A549 (cell line): Measurements from ENCODE around the gene HMOX1. TPM values are rescaled to one million over a fixed set of nuclear protein-coding genes. Genes with fewer than 3 reads are reported as not detected.
A peak's percentile ranks its signal among the peaks of the same experiment; 100 is the strongest.
"Not testable (repeated sequence)": the region's sequence is repeated elsewhere in the genome, so short reads cannot be mapped to it uniquely, and the experiment has no call there.

Experiments
- ATAC-seq, 2 experiments: fragments of 200-7000 bp in 1 of 2; fragments of >200 bp in 1 of 2; cut with Nextera tagmentation in 1 of 2; cut with Tn5 transposase in 1 of 2; 3 replicates each; pipeline versions ENCODE4 v1.8.0 to v1.9.1; 2018 to 2020; ENCODE audit warnings: mild to moderate bottlenecking in 1 of 2, moderate library complexity in 1 of 2
- CTCF ChIA-PET: fragments of 300-600 bp; sonication (Branson Sonifier 250); formaldehyde crosslinking; extraction: SDS; loops from one replicate; lab custom pipeline; 2021; ENCODE audit warnings: antibody characterized with exemption, inconsistent platforms; lab: Yijun Ruan, JAX
- POLR2A ChIA-PET: fragments of 350-600 bp; formaldehyde crosslinking; extraction: SDS; loops from one replicate; lab custom pipeline; 2021; ENCODE audit warnings: antibody characterized with exemption, inconsistent platforms; lab: Yijun Ruan, JAX
- DNase-seq, 2 experiments: peaks; one replicate each; pipeline versions ENCODE4 v3.0.0 to v3.0.0-alpha.2; 2011 to 2016; ENCODE audit warnings: low read depth in 1 of 2, low spot score in 1 of 2
- FAIRE-seq: peaks from 2 replicates; lab custom pipeline; 2011; peaks lifted over from hg19 to GRCh38; lab: Jason Lieb, UNC
- H3K27ac ChIP-seq, 2 experiments: fragments of >200 bp; sonication (Bioruptor Twin); formaldehyde crosslinking; 3 replicates each; pipeline ENCODE4 v1.5.1; 2016 to 2017
- H3K4me1 ChIP-seq: fragments of >200 bp; sonication (Bioruptor Twin); formaldehyde crosslinking; 3 replicates; pipeline ENCODE4 v1.6.1; 2016
- H3K4me2 ChIP-seq: fragments of >200 bp; sonication (Bioruptor Twin); formaldehyde crosslinking; 3 replicates; pipeline ENCODE4 v1.6.1; 2016
- H3K4me3 ChIP-seq: fragments of >200 bp; sonication (Bioruptor Twin); formaldehyde crosslinking; 3 replicates; pipeline ENCODE4 v1.5.1; 2016
- H3K9me3 ChIP-seq: fragments of >200 bp; sonication (Bioruptor Twin); formaldehyde crosslinking; 3 replicates; pipeline ENCODE4 v1.6.1; 2016
- BHLHE40 ChIP-seq: IDR thresholded peaks from 2 replicates; pipeline ENCODE4 v1.6.1; 2012; ENCODE audit warnings: low read depth, low read length, inconsistent platforms
- CBX8 ChIP-seq: fragments of 200-600 bp; sonication (generic); IDR thresholded peaks from 2 replicates; pipeline ENCODE4 v1.6.1; 2016
- CEBPB ChIP-seq, 2 experiments: fragments of >200 bp in 1 of 2; sonication (Bioruptor Twin) in 1 of 2; formaldehyde crosslinking in 1 of 2; IDR thresholded peaks; 2 replicates each; pipeline ENCODE4 v1.6.1; 2012 to 2016
- CHD2 ChIP-seq: fragments of 150-350 bp; IDR thresholded peaks from 2 replicates; pipeline ENCODE4 v1.6.1; 2014; ENCODE audit warnings: low read length; ENCODE audit not compliant: partially characterized antibody
- CHD4 ChIP-seq: fragments of 200-600 bp; sonication (generic); IDR thresholded peaks from 2 replicates; pipeline ENCODE4 v1.6.1; 2016; ENCODE audit warnings: antibody characterized with exemption, mild to moderate bottlenecking, borderline replicate concordance
- EHF ChIP-seq: fragments of 250-450 bp; sonication (Bioruptor Pico); IDR thresholded peaks from 2 replicates; pipeline ENCODE4 v1.5.0; 2020; ENCODE audit warnings: mild to moderate bottlenecking
- EHMT2 ChIP-seq: fragments of 200-600 bp; sonication (generic); IDR thresholded peaks from 2 replicates; pipeline ENCODE4 v1.6.1; 2016; ENCODE audit warnings: antibody characterized with exemption, low read depth, mild to moderate bottlenecking, moderate library complexity
- ESRRA ChIP-seq: fragments of 150-350 bp; IDR thresholded peaks from 2 replicates; pipeline ENCODE4 v1.6.1; 2014; ENCODE audit warnings: mild to moderate bottlenecking, low read length, borderline replicate concordance
- FOSL2 ChIP-seq, 2 experiments: fragments of 450-650 bp in 1 of 2; fragments of >200 bp in 1 of 2; sonication (Bioruptor Twin) in 1 of 2; formaldehyde crosslinking; IDR thresholded peaks; 2 replicates each; pipeline versions ENCODE4 v1.5.0 to v1.6.1; 2016 to 2020; ENCODE audit warnings: mild to moderate bottlenecking in 1 of 2, moderate library complexity in 1 of 2
- HDAC2 ChIP-seq: fragments of 200-600 bp; sonication (generic); IDR thresholded peaks from 2 replicates; pipeline ENCODE4 v1.6.1; 2016
- HEYL ChIP-seq: fragments of 250-450 bp; sonication (Bioruptor Pico); IDR thresholded peaks from 2 replicates; pipeline ENCODE4 v1.8.0; 2021; ENCODE audit warnings: mild to moderate bottlenecking, moderate library complexity
- HOXA7 ChIP-seq: fragments of 250-450 bp; sonication (Bioruptor Pico); IDR thresholded peaks from 2 replicates; pipeline ENCODE4 v1.5.0; 2020; ENCODE audit warnings: mild to moderate bottlenecking, moderate library complexity
- HOXB13 ChIP-seq: fragments of 250-450 bp; sonication (Bioruptor Pico); IDR thresholded peaks from 2 replicates; pipeline ENCODE4 v1.5.0; 2020; ENCODE audit warnings: low read depth, mild to moderate bottlenecking, moderate library complexity
- HOXB5 ChIP-seq: fragments of 250-450 bp; sonication (Bioruptor Pico); IDR thresholded peaks from 2 replicates; pipeline ENCODE4 v1.5.0; 2020; ENCODE audit warnings: mild to moderate bottlenecking, moderate library complexity
- JUN ChIP-seq, 2 experiments: fragments of >200 bp; sonication (Bioruptor Twin); formaldehyde crosslinking; IDR thresholded peaks; 2 replicates in 1 of 2; 3 replicates in 1 of 2; pipeline ENCODE4 v1.6.1; 2016 to 2017
- MAZ ChIP-seq: fragments of 150-350 bp; IDR thresholded peaks from 2 replicates; pipeline ENCODE4 v1.6.1; 2014; ENCODE audit warnings: antibody characterized with exemption, low read depth, low read length, borderline replicate concordance
- PHF8 ChIP-seq: fragments of 200-600 bp; sonication (generic); IDR thresholded peaks from 2 replicates; pipeline ENCODE4 v1.6.1; 2016; ENCODE audit warnings: low read depth, mild to moderate bottlenecking, antibody characterized with exemption, moderate library complexity, borderline replicate concordance
- POLR2A ChIP-seq: IDR thresholded peaks from 2 replicates; pipeline ENCODE4 v1.6.1; 2012; ENCODE audit warnings: mild to moderate bottlenecking, low read length
- POLR2AphosphoS2 ChIP-seq: conservative IDR thresholded peaks from 2 replicates; pipeline ENCODE4 v1.6.1; 2012; ENCODE audit warnings: low read length, improper control_type of control experiment, inconsistent platforms
- RAD21 ChIP-seq, 2 experiments: fragments of >200 bp in 1 of 2; sonication (Bioruptor Twin) in 1 of 2; formaldehyde crosslinking in 1 of 2; IDR thresholded peaks in 1 of 2; conservative IDR thresholded peaks in 1 of 2; 2 replicates in 1 of 2; 3 replicates in 1 of 2; pipeline ENCODE4 v1.6.1; 2012 to 2018; ENCODE audit warnings: inconsistent platforms in 1 of 2
- SREBF2 ChIP-seq: fragments of 450-650 bp; IDR thresholded peaks from 2 replicates; pipeline ENCODE4 v1.6.1; 2014; ENCODE audit warnings: mild to moderate bottlenecking, moderate library complexity
- TP53 ChIP-seq: fragments of 250-450 bp; sonication (Bioruptor Pico); IDR thresholded peaks from 2 replicates; pipeline ENCODE4 v1.5.0; 2021; ENCODE audit warnings: mild to moderate bottlenecking, moderate library complexity
- ZNF302 ChIP-seq: fragments of 250-450 bp; sonication (Bioruptor Pico); IDR thresholded peaks from 2 replicates; pipeline ENCODE4 v1.9.0; 2021; ENCODE audit warnings: inconsistent platforms, mild to moderate bottlenecking, moderate library complexity
- ZSCAN20 ChIP-seq: fragments of 250-450 bp; sonication (Bioruptor Pico); IDR thresholded peaks from 2 replicates; pipeline ENCODE4 v1.8.0; 2022; ENCODE audit warnings: mild to moderate bottlenecking, moderate library complexity
- WGBS: methylation state at CpG from one replicate; pipeline ENCODE4 v1.1.6; 2017; ENCODE audit errors: missing lambda C conversion rate; 5-methylcytosine and 5-hydroxymethylcytosine counted together
- polyA plus RNA-seq, 4 experiments: library from polyadenylated mRNA; depleted of rRNA in 3 of 4; stranded (reverse); fragments of >200 nt; fragmentation: RNase III in 1 of 4; extraction: RNeasy Plus Mini Kit Qiagen cat#74134 plus additional on column Dnase treatment in 1 of 4; gene quantifications; 2 replicates in 3 of 4; 3 replicates in 1 of 4; pipeline ENCODE4 v1.2.3, GENCODE V29; 2011 to 2017
- TF ChIP-seq, protein P1 (sequence below): IDR thresholded peaks from 2 replicates; pipeline ENCODE4 v1.6.1; 2012; ENCODE audit warnings: low read depth, borderline replicate concordance
- TF ChIP-seq, protein P2 (sequence below): IDR thresholded peaks from 2 replicates; pipeline ENCODE4 v1.6.1; 2012
- TF ChIP-seq, protein P3 (sequence below): IDR thresholded peaks from 2 replicates; pipeline ENCODE4 v1.6.1; 2012
- TF ChIP-seq, protein P4 (sequence below): fragments of 450-650 bp; IDR thresholded peaks from 2 replicates; pipeline ENCODE4 v1.6.1; 2014; ENCODE audit warnings: antibody characterized with exemption

Gene HMOX1
- polyA plus RNA-seq, 2 of the 4 experiments (the other 2 are of a cell fraction): 97.7 to 506 TPM

DNA sequence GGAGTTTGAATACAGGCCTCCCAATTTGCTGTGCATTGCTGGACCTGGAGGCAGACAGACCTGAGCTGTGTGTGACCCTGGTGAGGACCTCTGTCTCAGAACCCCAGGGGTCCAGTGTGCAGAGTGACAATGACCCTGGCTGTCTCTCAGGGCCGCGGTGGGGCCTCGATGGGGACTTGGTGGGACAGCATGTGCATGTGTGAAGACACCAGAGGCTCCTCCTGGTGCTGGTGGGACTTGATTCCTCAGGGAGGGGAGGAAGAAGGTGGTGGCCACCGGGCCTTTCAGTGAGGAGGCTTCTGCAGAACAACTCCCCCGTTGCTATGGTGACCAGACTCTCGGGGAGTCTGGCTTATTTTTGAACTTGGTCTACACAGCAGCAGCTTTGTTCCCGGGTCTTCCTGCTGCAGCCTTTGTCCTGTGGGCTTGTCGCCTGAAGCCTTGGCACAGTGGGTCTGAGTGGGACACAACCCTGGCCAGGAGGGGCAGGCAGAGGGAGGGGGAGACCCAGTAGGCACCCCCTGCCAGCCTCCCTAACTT lies 54.4 kb downstream of the HMOX1 start:
- 95% methylated on average over 4 of the region's 8 CpGs for WGBS

DNA sequence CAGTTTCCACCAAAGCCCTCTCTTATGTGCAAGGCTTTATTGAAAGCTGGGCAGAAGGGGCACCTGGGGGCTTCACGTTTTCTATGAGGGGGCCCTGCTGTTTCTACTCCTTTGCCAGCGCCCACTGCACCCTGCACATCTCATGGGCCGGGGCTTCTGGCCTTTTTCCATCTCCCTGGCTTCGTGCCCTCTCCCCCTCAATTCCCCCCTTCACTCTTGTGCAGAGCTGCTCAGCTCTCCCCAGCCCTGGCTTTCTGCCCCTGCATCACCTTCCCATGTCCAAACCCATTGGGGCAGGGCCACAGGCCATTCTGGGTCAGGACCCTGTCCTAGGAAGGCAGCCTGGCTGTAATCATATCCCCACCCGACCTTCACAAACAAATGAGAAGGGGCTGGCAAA lies 55.5 kb downstream of the HMOX1 start:
- H3K9me3 ChIP-seq: peaks cover 21% of the 10 kb centered on the region
- peaks cover 2% of the 10 kb centered on the region; the same call in 2 of the 3 replicates for H3K4me1 ChIP-seq
- ChIA-PET CTCF (interaction anchor here (1.2 to 1.3 kb wide), 2 partner anchors 146 to 147 kb away, joined by 3 to 5 read pairs; no protein-coding TSS in a partner anchor), POLR2A (no interaction called here)
- no peak for FAIRE-seq
- H3K4me3 ChIP-seq: no peak overlapping the region
- no peak for DNase-seq
- no peak overlapping the region for H3K4me2 ChIP-seq
- no peak; a peak in 1 of 6 replicates for ATAC-seq
- no peak overlapping the region for H3K27ac ChIP-seq
- WGBS: 82% methylated on average over 5 of the region's 5 CpGs
- no peak for TF ChIP-seq HDAC2
- TF ChIP-seq CHD4: no peak
- TF ChIP-seq HOXB13 (CRISPR knock-in tag): no peak
- TF ChIP-seq POLR2A: no peak
- no peak for TF ChIP-seq ZNF302 (CRISPR knock-in tag)
- TF ChIP-seq HOXA7 (CRISPR knock-in tag): no peak
- TF ChIP-seq EHF (CRISPR knock-in tag): no peak
- no peak for TF ChIP-seq RAD21 (conservative IDR thresholded peaks at IDR 0.05 in 1 of 2, IDR thresholded peaks at IDR 0.05 in 1 of 2)
- TF ChIP-seq CHD2: no peak

More for the DNA sequence above, 54.4 kb downstream of the HMOX1 start:
- no peak for ATAC-seq
- peaks cover 11% of the 10 kb centered on the region for H3K4me1 ChIP-seq
- H3K9me3 ChIP-seq: peaks cover 21% of the 10 kb centered on the region
- H3K27ac ChIP-seq: no peak overlapping the region
- H3K4me2 ChIP-seq: no peak overlapping the region
- DNase-seq: no peak
- TF ChIP-seq, protein P1, sequence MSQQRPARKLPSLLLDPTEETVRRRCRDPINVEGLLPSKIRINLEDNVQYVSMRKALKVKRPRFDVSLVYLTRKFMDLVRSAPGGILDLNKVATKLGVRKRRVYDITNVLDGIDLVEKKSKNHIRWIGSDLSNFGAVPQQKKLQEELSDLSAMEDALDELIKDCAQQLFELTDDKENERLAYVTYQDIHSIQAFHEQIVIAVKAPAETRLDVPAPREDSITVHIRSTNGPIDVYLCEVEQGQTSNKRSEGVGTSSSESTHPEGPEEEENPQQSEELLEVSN: no peak
- no peak for TF ChIP-seq MAZ
- TF ChIP-seq PHF8: no peak
- no peak for TF ChIP-seq EHMT2
- TF ChIP-seq CEBPB (IDR thresholded peaks at IDR 0.05): no peak
- no peak for TF ChIP-seq POLR2AphosphoS2
- no peak for TF ChIP-seq ESRRA
- no peak for TF ChIP-seq CBX8
- TF ChIP-seq, protein P2, sequence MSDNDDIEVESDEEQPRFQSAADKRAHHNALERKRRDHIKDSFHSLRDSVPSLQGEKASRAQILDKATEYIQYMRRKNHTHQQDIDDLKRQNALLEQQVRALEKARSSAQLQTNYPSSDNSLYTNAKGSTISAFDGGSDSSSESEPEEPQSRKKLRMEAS: no peak
- no peak for TF ChIP-seq JUN (IDR thresholded peaks at IDR 0.05)
- TF ChIP-seq FOSL2 (IDR thresholded peaks at IDR 0.05): no peak
- TF ChIP-seq FOSL2 (CRISPR knock-in tag; IDR thresholded peaks at IDR 0.05): no peak
- no peak for TF ChIP-seq SREBF2
- TF ChIP-seq TP53: no peak
- no peak for TF ChIP-seq ZSCAN20 (CRISPR knock-in tag)
- TF ChIP-seq HOXB5 (CRISPR knock-in tag): no peak
- TF ChIP-seq BHLHE40: no peak
- TF ChIP-seq, all 56 proteins: peak for 0
- H3K4me3 ChIP-seq: no peak overlapping the region
- CTCF ChIA-PET: interaction anchor here (9.4 kb wide), 1 partner anchor 147 kb away, joined by 121 read pairs; no protein-coding TSS in a partner anchor
- FAIRE-seq: no peak
- POLR2A ChIA-PET: no interaction called here

DNA sequence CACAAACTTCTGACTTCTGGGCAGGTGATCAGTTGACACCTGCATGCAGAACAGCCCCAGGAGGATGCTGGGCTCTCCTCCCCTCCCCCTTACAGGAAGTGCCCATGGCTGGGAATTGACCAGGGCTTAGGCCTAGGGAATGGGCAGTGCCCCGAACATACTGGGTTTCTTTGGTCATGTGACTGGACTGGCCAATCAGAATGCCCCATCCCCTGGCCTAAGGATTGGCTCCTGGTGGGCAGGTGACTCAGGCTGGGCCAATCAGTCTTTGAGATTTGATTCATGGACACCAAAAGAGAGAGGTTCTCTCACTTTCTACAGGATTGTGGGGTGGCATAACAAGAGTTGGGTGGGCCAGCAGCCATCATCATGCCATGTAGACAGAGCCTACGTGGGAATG lies 56.2 kb downstream of the HMOX1 start:
- no peak overlapping the region for H3K4me3 ChIP-seq
- H3K4me2 ChIP-seq: no peak overlapping the region
- ChIA-PET CTCF (interaction anchor here (0.6 to 1.3 kb wide), 4 partner anchors 142 to 147 kb away, joined by 3 to 5 read pairs (median 3); no protein-coding TSS in a partner anchor), POLR2A (no interaction called here)
- peaks cover 21% of the 10 kb centered on the region for H3K9me3 ChIP-seq
- TF ChIP-seq HEYL: no peak
- no peak for TF ChIP-seq EHMT2
- TF ChIP-seq CHD2: no peak
- TF ChIP-seq, protein P3, sequence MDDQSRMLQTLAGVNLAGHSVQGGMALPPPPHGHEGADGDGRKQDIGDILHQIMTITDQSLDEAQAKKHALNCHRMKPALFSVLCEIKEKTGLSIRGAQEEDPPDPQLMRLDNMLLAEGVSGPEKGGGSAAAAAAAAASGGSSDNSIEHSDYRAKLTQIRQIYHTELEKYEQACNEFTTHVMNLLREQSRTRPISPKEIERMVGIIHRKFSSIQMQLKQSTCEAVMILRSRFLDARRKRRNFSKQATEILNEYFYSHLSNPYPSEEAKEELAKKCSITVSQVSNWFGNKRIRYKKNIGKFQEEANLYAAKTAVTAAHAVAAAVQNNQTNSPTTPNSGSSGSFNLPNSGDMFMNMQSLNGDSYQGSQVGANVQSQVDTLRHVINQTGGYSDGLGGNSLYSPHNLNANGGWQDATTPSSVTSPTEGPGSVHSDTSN: no peak
- TF ChIP-seq, protein P1: no peak
- TF ChIP-seq, protein P4, sequence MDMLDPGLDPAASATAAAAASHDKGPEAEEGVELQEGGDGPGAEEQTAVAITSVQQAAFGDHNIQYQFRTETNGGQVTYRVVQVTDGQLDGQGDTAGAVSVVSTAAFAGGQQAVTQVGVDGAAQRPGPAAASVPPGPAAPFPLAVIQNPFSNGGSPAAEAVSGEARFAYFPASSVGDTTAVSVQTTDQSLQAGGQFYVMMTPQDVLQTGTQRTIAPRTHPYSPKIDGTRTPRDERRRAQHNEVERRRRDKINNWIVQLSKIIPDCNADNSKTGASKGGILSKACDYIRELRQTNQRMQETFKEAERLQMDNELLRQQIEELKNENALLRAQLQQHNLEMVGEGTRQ: peak; percentile 93
- no peaks in the 10 kb centered on the region for H3K4me1 ChIP-seq
- 100% methylated on average over 1 of the region's 2 CpGs for WGBS
- DNase-seq (peak; percentile 41 to 72), FAIRE-seq (no peak), ATAC-seq (peak; percentile 31 to 70; a peak in 3 of 6 replicates)
- no peak overlapping the region for H3K27ac ChIP-seq

DNA sequence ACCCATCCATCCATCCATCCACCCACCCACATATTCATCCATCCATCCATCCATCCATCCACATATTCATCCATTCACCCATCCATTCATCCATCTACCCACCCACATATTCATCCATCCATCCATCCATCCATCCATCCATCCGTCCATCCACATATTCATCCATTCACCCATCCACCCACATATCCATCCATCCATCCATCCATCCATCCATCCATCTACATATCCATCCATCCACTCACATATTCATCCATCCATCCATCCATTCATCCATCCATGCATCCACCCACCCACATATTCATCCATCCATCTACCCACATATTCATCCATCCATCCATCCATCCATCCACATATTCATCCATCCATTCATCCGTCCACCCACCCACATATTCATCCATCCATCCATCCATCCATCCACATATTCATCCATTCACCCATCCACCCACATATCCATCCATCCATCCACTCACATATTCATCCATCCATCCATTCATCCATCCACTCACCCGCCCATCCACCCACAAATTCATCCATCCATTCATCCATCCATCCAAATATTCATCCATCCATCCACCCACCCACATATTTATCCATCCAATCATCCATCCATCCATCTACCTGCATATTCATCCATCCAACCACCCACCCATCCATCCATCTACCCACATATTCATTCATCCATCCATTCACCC lies 57.9 kb downstream of the HMOX1 start:
- H3K9me3 ChIP-seq, FAIRE-seq, CTCF ChIA-PET, POLR2A ChIA-PET, H3K27ac ChIP-seq, H3K4me2 ChIP-seq, ATAC-seq, H3K4me1 ChIP-seq, H3K4me3 ChIP-seq, DNase-seq: not testable (repeated sequence)
- WGBS: 55% methylated on average over 3 of the region's 3 CpGs
